Measurements from ENCODE around the gene CDK6. TPM values are rescaled to one million over a fixed set of nuclear protein-coding genes. Genes with fewer than 3 reads are reported as not detected.

Gene CDK6
- total and polyA plus RNA-seq, 9 of the 15 experiments (the other 6 are each of a cell fraction or from before 2014, with no cell fraction given), result 7.6 to 109 (median 44.4) TPM

GRCh38 chr7:92766461-92767003, 69.8 kb downstream of the CDK6 start (continued):
- TF ChIP-seq, protein P1, sequence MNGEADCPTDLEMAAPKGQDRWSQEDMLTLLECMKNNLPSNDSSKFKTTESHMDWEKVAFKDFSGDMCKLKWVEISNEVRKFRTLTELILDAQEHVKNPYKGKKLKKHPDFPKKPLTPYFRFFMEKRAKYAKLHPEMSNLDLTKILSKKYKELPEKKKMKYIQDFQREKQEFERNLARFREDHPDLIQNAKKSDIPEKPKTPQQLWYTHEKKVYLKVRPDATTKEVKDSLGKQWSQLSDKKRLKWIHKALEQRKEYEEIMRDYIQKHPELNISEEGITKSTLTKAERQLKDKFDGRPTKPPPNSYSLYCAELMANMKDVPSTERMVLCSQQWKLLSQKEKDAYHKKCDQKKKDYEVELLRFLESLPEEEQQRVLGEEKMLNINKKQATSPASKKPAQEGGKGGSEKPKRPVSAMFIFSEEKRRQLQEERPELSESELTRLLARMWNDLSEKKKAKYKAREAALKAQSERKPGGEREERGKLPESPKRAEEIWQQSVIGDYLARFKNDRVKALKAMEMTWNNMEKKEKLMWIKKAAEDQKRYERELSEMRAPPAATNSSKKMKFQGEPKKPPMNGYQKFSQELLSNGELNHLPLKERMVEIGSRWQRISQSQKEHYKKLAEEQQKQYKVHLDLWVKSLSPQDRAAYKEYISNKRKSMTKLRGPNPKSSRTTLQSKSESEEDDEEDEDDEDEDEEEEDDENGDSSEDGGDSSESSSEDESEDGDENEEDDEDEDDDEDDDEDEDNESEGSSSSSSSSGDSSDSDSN (IDR thresholded peaks at IDR 0.05; ENCODE audit: borderline replicate concordance in 1 of 2, low read depth in 2 of 2, low read length in 2 of 2), result no peak
- TF ChIP-seq DPF2 (IDR thresholded peaks at IDR 0.05) (peak; percentile 58; the same call in 1 of the 2 replicates), KLF10 (CRISPR knock-in tag; IDR thresholded peaks at IDR 0.05) (no peak), GABPA (tag; conservative IDR thresholded peaks at IDR 0.05; ENCODE audit: low read depth) (no peak), IRF1 (CRISPR knock-in tag; IDR thresholded peaks at IDR 0.05; ENCODE audit: borderline replicate concordance) (no peak), ZNF695 (CRISPR knock-in tag; IDR thresholded peaks at IDR 0.05) (no peak), ASH1L (IDR thresholded peaks at IDR 0.05; ENCODE audit: borderline replicate concordance, low read depth, partially characterized antibody) (no peak), MTA3 (IDR thresholded peaks at IDR 0.05; ENCODE audit: borderline replicate concordance) (no peak), MCM7 (IDR thresholded peaks at IDR 0.05) (no peak), SMARCA4 (IDR thresholded peaks at IDR 0.05) (peak; percentile 53; the same call in 1 of the 2 replicates), TAF7 (tag; IDR thresholded peaks at IDR 0.05) (no peak), SRSF9 (IDR thresholded peaks at IDR 0.05; ENCODE audit: borderline replicate concordance, low read depth, low read length) (no peak), GABPB1 (CRISPR knock-in tag; IDR thresholded peaks at IDR 0.05) (no peak), DDX20 (tag; IDR thresholded peaks at IDR 0.05; ENCODE audit: low read depth) (no peak), FOSL1 (tag; conservative IDR thresholded peaks at IDR 0.05) (peak; percentile 86)
- TF ChIP-seq, protein P2, sequence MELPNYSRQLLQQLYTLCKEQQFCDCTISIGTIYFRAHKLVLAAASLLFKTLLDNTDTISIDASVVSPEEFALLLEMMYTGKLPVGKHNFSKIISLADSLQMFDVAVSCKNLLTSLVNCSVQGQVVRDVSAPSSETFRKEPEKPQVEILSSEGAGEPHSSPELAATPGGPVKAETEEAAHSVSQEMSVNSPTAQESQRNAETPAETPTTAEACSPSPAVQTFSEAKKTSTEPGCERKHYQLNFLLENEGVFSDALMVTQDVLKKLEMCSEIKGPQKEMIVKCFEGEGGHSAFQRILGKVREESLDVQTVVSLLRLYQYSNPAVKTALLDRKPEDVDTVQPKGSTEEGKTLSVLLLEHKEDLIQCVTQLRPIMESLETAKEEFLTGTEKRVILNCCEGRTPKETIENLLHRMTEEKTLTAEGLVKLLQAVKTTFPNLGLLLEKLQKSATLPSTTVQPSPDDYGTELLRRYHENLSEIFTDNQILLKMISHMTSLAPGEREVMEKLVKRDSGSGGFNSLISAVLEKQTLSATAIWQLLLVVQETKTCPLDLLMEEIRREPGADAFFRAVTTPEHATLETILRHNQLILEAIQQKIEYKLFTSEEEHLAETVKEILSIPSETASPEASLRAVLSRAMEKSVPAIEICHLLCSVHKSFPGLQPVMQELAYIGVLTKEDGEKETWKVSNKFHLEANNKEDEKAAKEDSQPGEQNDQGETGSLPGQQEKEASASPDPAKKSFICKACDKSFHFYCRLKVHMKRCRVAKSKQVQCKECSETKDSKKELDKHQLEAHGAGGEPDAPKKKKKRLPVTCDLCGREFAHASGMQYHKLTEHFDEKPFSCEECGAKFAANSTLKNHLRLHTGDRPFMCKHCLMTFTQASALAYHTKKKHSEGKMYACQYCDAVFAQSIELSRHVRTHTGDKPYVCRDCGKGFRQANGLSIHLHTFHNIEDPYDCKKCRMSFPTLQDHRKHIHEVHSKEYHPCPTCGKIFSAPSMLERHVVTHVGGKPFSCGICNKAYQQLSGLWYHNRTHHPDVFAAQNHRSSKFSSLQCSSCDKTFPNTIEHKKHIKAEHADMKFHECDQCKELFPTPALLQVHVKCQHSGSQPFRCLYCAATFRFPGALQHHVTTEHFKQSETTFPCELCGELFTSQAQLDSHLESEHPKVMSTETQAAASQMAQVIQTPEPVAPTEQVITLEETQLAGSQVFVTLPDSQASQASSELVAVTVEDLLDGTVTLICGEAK (IDR thresholded peaks at IDR 0.05), result no peak
- TF ChIP-seq, protein P2 (CRISPR knock-in tag; IDR thresholded peaks at IDR 0.05), result no peak

All from K562 (cell line).